Activated T-helper 17 cell treated with anti-CD3 and anti-CD28 coated beads, Interleukin-2, amount 50 U/mL, for 72 hours (primary cell): ENCODE results near the gene TANK. TPM values are rescaled to one million over a fixed set of nuclear protein-coding genes. Genes with fewer than 3 reads are reported as not detected.

ENCODE experiments used
- ATAC-seq: fragments of 150-1000 bp; cut with Tn5 transposase; replicated peaks from 2 replicates; pipeline ENCODE4 v1.10.0; 2021; ENCODE audit warnings: mild to moderate bottlenecking, moderate library complexity
- H3K27ac Mint-ChIP-seq: one replicate; pipeline ENCODE4 v1.8.0; 2022; ENCODE audit warnings: mixed read lengths
- H3K27me3 Mint-ChIP-seq: one replicate; pipeline ENCODE4 v1.8.0; 2022; ENCODE audit warnings: mixed read lengths
- H3K36me3 Mint-ChIP-seq: one replicate; pipeline ENCODE4 v1.8.0; 2022; ENCODE audit warnings: low read depth, mild to moderate bottlenecking, mixed read lengths
- H3K4me1 Mint-ChIP-seq: one replicate; pipeline ENCODE4 v1.8.0; 2022; ENCODE audit warnings: mixed read lengths
- H3K4me3 Mint-ChIP-seq: one replicate; pipeline ENCODE4 v1.8.0; 2022; ENCODE audit warnings: mild to moderate bottlenecking, mixed read lengths
- H3K9me3 Mint-ChIP-seq: one replicate; pipeline ENCODE4 v1.8.0; 2022; ENCODE audit warnings: mixed read lengths
- total RNA-seq, 2 donors: library from RNA; stranded (reverse); gene quantifications; one replicate each; pipeline ENCODE4 v1.2.3, GENCODE V29; 2022

TANK gene
- total RNA-seq, 2 donors from 2014 or later = 110 to 114 TPM

DNA sequence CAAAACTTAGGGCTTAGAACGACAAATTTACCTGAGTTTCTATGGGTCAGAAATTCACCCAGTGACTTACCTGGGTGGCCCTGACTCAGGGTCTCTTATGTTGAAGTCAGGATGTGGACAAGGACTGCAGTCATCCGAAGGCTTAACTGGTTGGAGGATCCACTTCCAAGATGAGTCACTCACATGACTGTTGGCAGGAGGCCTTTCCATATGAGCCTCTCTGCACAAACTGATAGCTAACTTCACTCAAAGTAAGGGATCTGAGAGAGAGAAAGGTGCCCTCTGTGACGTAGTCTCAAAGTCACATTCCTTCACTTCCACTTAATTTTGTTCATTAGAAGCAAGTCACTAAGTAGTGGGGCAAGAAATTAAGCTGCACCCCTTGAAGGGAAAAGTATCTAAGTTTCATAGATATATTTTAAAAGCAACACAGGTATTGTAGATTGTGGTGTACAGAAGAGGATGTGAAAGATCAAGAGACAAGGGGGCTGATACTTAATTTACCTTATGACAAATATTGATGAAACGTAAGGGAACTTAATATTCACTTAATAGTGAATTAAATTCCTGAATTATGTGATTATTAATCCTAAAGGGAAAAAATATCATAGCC lies 48.4 kb downstream of the TANK start:
- Mint-ChIP-seq H3K4me3 (no peak overlapping the region), H3K4me1 (peaks cover 11% of the 10 kb centered on the region), H3K27me3 (no peaks in the 10 kb centered on the region), H3K27ac (peak overlapping the region; percentile 58), H3K36me3 (peaks cover 100% of the 10 kb centered on the region), H3K9me3 (no peaks in the 10 kb centered on the region)
- ATAC-seq = peak; percentile 71

DNA sequence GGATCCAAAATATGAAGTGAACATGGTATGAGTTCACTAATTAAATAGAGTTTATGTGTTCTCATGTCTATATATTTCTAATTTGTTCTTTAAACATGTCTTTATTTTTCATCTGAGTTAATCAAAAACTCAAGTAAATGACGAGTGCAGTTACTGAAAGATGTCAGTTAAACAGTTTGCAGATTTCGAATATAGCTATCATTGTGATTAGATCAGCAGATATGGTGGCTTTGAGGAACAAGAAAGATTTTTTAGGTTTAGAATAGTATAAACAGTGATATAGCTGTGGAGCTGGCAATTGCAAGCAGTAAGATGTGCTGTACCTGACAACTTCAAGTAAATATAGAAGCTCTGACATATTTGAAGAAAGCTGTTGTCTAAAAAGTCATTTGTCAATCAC lies 49.7 kb downstream of the TANK start:
- no peak for ATAC-seq
- H3K27me3 Mint-ChIP-seq = no peaks in the 10 kb centered on the region
- peaks cover 100% of the 10 kb centered on the region for H3K36me3 Mint-ChIP-seq
- H3K4me3 Mint-ChIP-seq = no peak overlapping the region
- no peaks in the 10 kb centered on the region for H3K9me3 Mint-ChIP-seq
- no peak overlapping the region for H3K27ac Mint-ChIP-seq
- peaks cover 11% of the 10 kb centered on the region for H3K4me1 Mint-ChIP-seq

DNA sequence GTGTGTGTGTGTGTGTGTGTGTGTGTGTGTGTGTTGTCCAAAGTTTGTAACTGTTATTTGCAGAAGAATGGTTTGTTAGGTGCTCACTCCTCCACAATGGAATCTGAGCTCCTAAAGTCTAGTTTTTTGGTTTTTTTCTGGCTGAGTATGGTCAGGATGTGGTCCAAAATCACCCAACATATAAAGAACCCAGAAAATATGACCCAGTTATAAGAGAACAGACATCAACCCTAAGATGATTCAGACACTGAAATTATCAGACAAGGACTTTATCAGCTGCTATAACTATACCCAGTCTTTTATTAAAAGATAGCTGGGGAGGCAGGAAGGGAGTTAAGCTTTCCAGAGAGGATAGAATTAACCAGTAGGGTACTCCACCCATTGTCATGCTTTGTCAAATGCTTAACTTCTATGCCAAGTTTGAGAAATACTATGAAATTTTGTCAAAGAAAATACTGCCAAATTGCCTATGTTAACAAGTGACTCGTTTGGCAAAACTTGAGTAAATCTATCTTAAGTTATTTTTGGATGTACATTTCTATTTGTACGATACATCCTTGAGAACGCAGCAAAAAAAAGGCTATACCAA lies 57.5 kb downstream of the TANK start:
- Mint-ChIP-seq H3K4me3 (no peak overlapping the region), H3K4me1 (peaks cover 24% of the 10 kb centered on the region), H3K9me3 (no peaks in the 10 kb centered on the region), H3K27ac (no peak overlapping the region), H3K36me3 (peaks cover 95% of the 10 kb centered on the region), H3K27me3 (no peaks in the 10 kb centered on the region)
- peak; percentile 38 for ATAC-seq

DNA sequence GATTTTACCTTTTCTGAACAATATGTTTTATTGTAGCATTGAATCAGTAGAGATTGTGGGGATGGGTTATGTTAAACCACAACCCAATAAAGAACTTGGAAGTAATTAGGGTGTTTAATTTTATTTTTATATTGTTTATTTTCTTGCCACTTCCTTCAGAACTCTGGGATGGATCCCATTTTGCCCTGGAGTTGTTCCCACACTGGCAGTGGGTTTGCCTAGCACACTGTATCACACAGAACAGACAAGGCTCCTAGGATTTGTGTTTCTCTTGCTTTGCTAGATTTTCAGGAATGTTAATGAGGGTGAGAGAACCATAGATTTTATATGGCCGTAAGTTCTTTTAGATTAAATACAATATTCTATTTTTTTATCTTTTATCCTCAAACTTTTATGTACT lies 59.0 kb downstream of the TANK start:
- Mint-ChIP-seq H3K4me1 (peaks cover 24% of the 10 kb centered on the region), H3K27ac (no peak overlapping the region), H3K9me3 (no peaks in the 10 kb centered on the region), H3K4me3 (no peak overlapping the region), H3K36me3 (peaks cover 90% of the 10 kb centered on the region), H3K27me3 (no peaks in the 10 kb centered on the region)
- no peak for ATAC-seq

DNA sequence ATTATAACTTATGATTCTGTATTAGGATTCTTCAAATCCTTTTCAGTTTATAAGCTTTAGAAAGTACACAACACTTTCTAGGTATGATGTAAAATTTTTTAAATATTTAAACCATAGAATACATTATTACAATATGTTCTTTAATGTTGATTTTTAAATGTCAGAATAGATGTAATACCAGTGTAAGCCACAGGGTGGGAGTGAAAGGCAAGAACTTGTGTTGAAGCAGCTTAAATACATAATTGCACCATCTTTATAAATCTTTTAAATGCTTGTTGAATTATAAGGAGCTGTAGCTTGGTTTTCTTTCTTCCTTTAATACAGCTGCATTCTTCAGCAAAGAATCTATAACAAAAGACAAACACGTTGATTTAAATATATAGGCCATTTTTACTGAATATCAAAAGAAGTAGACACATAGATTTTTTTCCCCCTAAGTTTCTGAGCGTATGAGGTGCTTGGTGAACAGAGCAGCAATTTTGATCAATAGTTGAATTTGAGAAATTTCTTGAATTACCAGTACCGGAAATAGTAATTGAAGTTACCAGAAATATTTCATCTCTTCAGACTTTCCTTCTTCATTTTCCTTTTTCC lies 63.0 kb downstream of the TANK start:
- Mint-ChIP-seq H3K36me3 (peaks cover 88% of the 10 kb centered on the region), H3K27me3 (no peaks in the 10 kb centered on the region), H3K4me3 (no peak overlapping the region), H3K4me1 (no peaks in the 10 kb centered on the region), H3K27ac (no peak overlapping the region), H3K9me3 (no peaks in the 10 kb centered on the region)
- no peak for ATAC-seq

DNA sequence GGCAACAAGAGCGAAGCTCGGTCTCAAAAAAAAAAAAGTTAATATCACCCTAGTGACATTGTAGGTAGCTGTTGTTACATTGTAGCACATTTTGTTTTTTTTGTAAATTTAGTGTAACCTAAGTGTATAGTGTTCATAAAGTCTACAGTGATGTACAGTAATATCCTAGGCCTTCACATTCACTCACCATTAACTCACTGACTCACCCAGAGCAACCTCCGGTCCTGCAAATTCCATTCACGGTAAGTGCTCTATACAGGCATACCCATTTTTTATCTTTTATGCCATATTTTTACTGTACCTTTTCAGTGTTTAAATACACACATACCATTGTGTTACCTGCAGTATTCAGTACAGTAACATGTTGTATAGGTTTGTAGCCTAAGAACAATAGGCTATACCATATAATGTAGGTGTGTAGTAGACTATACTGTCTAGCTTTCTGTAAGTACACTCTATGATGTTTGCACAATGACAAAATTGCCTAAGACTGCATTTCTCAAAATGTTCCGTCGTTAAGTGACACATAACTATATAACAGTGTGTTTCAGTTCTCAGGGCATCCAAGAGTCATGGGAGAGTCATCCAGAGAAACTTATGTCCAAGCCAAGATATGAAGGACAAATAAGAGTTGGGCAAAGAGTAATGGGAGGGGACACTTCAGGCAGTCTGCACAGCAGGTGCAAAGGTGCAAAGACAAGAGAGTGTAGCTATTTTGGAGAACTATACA lies 68.4 kb downstream of the TANK start:
- no peak overlapping the region for H3K27ac Mint-ChIP-seq

DNA sequence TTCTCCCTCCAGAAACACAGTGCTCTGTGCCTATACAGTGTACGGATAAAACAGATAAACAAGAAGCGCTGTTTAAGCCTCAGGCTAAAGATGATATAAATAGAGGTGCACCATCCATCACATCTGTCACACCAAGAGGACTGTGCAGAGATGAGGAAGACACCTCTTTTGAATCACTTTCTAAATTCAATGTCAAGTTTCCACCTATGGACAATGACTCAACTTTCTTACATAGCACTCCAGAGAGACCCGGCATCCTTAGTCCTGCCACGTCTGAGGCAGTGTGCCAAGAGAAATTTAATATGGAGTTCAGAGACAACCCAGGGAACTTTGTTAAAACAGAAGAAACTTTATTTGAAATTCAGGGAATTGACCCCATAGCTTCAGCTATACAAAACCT lies 70.7 kb downstream of the TANK start:
- Mint-ChIP-seq H3K9me3 (no peaks in the 10 kb centered on the region), H3K4me3 (no peak overlapping the region), H3K27me3 (no peaks in the 10 kb centered on the region), H3K4me1 (peaks cover 9% of the 10 kb centered on the region), H3K27ac (no peak overlapping the region), H3K36me3 (peaks cover 83% of the 10 kb centered on the region)
- ATAC-seq = peak; percentile 9

More for the DNA sequence above, 68.4 kb downstream of the TANK start:
- ATAC-seq = peak; percentile 42
- no peak overlapping the region for H3K4me3 Mint-ChIP-seq
- H3K27me3 Mint-ChIP-seq = no peaks in the 10 kb centered on the region
- H3K36me3 Mint-ChIP-seq = peaks cover 87% of the 10 kb centered on the region
- no peaks in the 10 kb centered on the region for H3K9me3 Mint-ChIP-seq
- peaks cover 4% of the 10 kb centered on the region for H3K4me1 Mint-ChIP-seq

DNA sequence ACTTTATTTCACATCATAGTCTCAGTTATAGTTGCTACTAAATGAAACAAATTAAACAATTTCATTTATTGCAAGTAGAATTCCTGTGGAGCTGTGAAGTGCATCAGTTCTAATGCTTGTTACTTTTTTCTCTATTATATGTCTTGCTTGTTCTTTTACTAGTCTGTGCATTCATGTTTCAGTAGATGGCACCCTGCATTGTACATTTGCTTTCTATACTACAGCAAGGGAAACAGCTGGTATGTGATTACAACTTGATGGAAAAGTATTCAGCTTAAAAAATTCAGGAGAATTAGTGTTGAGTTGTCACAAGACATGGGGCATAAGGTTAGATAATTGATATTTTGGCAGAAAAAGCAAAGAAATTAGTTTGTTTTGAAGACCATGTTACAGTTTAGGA lies 72.3 kb downstream of the TANK start:
- Mint-ChIP-seq H3K36me3 (peaks cover 82% of the 10 kb centered on the region), H3K4me3 (no peak overlapping the region), H3K27ac (no peak overlapping the region), H3K9me3 (no peaks in the 10 kb centered on the region), H3K27me3 (no peaks in the 10 kb centered on the region), H3K4me1 (peaks cover 17% of the 10 kb centered on the region)
- ATAC-seq = no peak

DNA sequence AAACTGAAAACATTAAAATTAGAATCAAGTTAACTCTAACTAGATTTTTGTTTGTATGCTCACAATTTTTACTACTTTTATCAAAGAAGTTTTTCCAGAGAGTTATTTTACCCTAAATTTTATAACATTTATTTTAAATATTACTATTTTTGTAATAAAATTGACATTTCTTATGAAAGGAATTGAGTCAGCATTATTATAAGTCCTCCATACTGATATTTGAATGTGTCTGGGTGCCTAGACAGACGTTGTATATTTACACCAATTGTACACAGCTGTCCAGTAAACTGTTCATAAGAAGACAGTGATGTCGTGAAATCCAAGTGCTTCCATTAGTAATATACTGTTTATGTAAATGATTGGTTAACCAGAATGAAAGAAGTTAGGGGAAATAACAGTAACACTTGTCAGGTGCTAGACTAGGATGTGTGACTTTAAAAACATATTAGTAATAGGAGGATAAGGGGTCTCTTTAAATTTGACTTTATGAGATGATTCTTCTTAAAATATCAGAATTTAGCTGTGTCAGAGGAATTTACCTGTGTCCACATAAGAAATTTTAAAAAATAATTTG lies 73.7 kb downstream of the TANK start:
- Mint-ChIP-seq H3K4me1 (peaks cover 20% of the 10 kb centered on the region), H3K4me3 (no peak overlapping the region), H3K36me3 (peaks cover 73% of the 10 kb centered on the region), H3K9me3 (no peaks in the 10 kb centered on the region), H3K27ac (no peak overlapping the region), H3K27me3 (no peaks in the 10 kb centered on the region)
- ATAC-seq = no peak

DNA sequence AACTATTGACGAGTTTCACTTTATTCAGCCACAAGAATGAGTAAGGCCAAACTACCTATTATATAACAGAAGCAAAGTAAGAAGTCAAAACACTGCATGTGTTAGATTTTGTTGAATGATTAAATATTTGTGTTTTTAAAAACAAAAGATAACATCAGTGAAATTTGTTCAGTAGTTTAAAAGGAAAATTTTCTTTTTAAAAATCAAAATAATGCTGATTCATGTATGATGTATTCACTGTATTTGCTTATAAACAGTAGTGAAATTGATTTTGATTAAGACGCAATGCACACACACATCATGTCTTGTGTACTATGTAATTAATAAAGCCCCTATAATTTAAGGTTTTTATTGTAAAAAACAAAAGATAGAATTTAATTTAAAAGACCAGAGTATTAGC lies 74.4 kb downstream of the TANK start:
- Mint-ChIP-seq H3K4me1 (peaks cover 19% of the 10 kb centered on the region), H3K27ac (no peak overlapping the region), H3K27me3 (no peaks in the 10 kb centered on the region), H3K36me3 (peaks cover 66% of the 10 kb centered on the region), H3K9me3 (no peaks in the 10 kb centered on the region), H3K4me3 (no peak overlapping the region)
- no peak for ATAC-seq

DNA sequence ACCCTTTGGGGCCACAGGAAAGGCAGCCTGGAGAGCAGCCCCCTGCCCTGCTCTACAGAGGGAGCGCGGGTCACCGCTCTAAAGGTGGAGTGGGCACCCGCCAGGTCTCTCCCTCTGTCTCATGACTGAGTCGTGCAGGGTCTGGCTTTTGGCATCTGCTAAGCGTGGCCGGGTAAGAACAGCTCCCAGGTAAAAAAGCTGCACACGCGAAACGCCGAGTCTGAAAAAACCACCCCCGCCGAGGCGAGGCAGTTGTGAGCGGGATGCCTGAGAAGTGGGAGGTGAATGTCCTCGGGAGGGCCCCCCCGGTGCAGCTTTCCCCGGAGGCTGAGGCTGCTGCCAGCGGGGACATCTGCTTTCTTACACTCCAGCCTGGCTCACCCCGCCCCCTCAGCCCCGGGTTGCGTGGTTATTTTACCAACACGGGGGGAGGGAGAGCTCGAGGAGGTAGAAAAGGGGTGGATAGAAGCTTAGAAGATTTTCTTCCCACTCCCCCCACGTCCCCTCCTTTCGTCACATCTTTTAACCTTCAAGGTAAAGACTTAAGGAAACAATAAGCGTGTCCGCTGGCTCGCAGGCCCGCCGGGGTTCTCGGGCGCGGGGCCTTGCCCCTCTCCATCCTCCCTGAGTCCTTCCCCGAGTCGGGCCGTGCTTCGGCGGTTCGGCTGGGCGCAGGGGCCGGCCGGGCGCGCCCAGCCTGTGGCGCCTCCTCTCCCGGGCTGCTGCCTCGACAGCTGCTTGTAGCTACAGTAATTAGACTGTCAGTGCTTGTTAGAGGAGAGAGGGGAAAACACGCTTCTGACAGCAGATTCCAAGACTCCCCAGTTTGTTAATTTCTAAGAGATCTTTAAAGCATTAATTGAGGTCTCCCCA lies 77.4 kb downstream of the TANK start:
- peaks cover 23% of the 10 kb centered on the region for H3K4me1 Mint-ChIP-seq
- H3K27ac Mint-ChIP-seq = peak overlapping the region; percentile 87
- peak; percentile 65 for ATAC-seq
- peaks cover 37% of the 10 kb centered on the region for H3K36me3 Mint-ChIP-seq
- peak overlapping the region; percentile 88 for H3K4me3 Mint-ChIP-seq
- H3K27me3 Mint-ChIP-seq = no peaks in the 10 kb centered on the region
- no peaks in the 10 kb centered on the region for H3K9me3 Mint-ChIP-seq

DNA sequence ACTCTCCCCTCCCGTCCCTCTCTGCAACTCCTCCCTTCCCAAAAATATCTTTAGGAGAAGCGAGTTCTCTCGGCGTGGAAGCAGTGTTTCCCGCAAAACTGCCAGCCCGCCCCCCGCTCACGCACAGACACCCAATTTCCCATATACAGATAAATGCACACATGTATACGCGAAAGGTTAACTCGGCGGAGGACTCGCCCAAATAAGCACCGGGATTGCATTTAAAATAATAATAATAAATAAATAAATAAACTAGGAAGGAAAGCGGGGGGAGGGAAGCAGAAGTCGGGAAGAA lies 78.0 kb downstream of the TANK start:
- Mint-ChIP-seq H3K36me3 (peaks cover 34% of the 10 kb centered on the region), H3K27ac (peak overlapping the region; percentile 87), H3K4me3 (peak overlapping the region; percentile 88), H3K27me3 (no peaks in the 10 kb centered on the region), H3K4me1 (peaks cover 23% of the 10 kb centered on the region), H3K9me3 (no peaks in the 10 kb centered on the region)
- ATAC-seq = no peak

DNA sequence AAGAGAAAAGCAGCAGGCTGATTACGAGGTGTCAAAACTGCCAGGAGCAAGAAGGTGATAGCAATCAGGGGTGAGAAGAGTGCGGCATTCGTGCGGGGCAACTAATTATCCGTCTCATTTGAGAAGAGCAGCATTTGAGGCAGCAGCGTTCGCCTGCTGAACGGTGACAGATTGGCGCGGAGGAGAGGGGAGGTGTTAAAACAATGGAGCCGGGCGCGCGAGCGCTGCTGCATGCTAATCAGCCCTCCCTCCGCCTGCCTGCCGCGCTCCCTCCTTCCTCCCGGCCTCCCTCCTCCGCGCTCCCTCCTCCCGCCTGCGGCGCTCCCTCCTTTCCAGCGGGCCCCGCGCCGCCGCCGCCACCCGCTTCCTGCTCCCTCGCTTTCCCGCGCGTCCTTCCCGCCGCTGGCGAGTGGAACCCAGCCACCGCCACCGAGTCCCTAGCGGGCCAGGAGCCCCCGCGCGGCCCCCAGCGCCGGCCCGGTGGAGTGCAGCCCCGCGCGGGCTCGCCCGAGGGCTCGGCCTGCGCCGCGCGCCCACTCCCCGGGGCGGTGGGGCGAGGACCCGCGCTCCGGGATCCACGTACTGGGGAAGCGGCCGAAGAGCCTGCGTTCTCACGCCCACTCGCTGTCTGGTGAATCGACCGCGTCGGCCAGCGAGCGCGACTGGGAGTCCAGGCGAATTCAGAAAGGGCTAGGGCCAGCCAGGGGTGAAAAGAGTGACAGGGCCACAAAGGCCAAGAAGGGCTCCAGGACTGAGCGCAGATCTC lies 78.5 kb downstream of the TANK start:
- ATAC-seq = peak; percentile 66
- Mint-ChIP-seq H3K36me3 (peaks cover 34% of the 10 kb centered on the region), H3K9me3 (no peaks in the 10 kb centered on the region), H3K4me1 (peaks cover 24% of the 10 kb centered on the region), H3K27ac (peak overlapping the region; percentile 87), H3K27me3 (no peaks in the 10 kb centered on the region), H3K4me3 (peak overlapping the region; percentile 88)
